Stimulated activated CD4-positive, alpha-beta T cell treated with anti-CD3 and anti-CD28 coated beads, Interleukin-12 subunit alpha, Interleukin-12 subunit beta, amount 100 ng/mL, for 48 hours (primary cell): ENCODE results near the gene RNF126.
"Not testable (repeated sequence)": the region's sequence is repeated elsewhere in the genome, so short reads cannot be mapped to it uniquely, and the experiment has no call there.

Source experiments
- DNase-seq, 3 donors: peaks; one replicate each; pipeline ENCODE4 v3.0.0-alpha.2; 2020; ENCODE audit warnings: low read depth in 2 of 3, low spot score in 1 of 3

RNF126 gene

GRCh38 chr19:686589-687297 lies 23.7 kb upstream of the RNF126 start:
- DNase-seq = no peak

DNA sequence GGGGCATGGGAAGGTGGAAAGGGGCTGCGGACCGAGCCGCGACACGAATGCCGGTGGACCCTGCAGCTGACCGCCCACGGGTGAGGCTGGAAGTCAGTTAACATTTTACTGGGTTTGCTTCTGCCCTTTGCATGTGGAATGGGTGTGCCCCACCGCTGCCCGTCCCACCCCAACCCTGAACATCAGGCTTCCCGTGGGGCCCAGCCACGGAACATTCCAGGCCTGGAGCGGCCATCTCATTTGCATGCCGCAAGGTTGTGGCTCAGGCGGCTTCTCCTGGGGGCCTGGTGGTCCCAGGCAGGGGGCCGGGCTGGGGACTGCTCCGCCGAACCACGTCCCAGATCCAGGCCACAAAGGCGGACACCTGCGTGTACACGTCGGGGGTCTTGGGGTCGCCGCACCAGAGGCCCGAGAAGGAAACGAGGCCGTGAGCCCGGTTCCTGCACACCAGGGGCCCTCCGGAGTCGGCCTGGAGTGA lies 22.5 kb upstream of the RNF126 start:
- DNase-seq = no peak

DNA sequence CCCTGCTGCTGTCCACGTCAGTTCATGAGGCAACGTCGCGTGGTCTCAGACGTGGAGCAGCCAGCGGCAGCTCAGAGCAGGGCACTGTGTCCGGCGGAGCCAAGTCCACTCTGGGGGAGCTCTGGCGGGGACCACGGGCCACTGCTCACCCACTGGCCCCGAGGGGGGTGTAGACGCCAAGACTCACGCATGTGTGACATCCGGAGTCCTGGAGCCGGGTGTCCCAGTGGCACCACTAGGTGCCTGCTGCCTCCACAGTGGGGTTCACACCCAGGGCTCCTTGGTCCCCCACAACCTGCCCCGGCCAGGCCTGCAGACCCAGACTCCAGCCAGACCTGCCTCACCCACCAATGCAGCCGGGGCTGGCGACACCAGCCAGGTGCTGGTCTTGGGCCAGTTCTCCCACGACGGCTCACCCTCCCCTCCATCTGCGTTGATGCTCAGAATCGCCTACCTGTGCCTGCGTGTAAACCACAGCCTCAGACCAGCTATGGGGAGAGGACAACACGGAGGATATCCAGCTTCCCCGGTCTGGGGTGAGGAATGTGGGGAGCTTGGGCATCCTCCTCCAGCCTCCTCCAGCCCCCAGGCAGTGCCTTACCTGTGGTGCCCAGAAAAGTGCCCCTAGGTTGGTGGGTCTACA lies 19.8 kb upstream of the RNF126 start:
- DNase-seq = no peak

DNA sequence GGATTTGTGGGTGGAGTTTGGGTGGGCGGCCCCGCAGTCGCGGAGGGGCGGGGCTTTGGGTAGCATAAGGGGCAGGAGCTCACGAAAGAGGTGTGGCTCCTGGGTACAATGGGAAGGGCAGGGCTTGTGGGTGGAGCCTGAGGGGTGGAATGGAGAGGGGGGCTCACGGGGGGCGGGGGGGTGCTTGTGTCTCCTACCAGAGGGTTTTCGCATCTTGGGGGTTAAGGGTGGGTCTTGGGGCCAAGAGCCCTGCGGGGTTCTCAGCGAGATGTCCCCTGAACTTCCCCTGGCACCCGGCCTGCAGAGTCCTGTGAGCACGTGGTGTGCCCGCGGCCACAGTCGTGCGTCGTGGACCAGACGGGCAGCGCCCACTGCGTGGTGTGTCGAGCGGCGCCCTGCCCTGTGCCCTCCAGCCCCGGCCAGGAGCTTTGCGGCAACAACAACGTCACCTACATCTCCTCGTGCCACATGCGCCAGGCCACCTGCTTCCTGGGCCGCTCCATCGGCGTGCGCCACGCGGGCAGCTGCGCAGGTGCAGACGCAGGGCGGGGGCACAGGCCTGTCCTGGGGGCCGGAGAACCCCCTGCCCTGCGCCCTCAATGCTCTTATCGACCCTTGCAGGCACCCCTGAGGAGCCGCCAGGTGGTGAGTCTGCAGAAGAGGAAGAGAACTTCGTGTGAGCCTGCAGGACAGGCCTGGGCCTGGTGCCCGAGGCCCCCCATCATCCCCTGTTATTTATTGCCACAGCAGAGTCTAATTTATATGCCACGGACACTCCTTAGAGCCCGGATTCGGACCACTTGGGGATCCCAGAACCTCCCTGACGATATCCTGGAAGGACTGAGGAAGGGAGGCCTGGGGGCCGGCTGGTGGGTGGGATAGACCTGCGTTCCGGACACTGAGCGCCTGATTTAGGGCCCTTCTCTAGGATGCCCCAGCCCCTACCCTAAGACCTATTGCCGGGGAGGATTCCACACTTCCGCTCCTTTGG lies 18.3 kb upstream of the RNF126 start:
- peak in 2 of 3 donors; percentile 88 to 97 for DNase-seq

DNA sequence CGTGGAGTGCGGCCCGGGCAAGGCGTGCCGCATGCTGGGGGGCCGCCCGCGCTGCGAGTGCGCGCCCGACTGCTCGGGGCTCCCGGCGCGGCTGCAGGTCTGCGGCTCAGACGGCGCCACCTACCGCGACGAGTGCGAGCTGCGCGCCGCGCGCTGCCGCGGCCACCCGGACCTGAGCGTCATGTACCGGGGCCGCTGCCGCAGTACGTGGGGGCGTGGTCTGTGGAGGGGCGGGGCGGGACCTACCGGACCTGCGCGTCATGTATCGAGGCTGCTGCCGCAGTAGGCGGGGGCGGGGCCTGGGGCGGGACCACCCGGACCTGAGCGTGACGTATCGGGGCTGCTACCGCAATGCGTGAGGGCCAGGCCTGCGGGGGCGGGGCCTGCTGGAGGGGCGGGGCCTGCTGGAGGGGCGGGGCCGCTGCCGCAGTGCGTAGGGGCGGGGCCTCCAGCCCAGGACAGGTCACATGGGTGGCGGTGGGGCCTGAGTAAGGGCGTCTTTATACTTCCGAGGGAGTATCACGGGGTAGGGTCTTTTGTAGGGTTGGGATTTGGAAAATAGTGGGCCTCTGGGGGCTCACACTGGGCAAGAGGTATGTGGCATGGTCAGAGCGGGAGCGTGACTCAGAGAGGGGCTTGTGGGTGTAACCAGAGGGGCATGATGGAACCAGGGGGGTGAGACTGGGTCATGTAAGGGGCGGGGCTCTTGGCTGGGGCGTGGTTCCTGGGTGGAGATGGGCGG lies 17.4 kb upstream of the RNF126 start:
- DNase-seq = peak; percentile 99 to 100 (median 100)

GRCh38 chr19:679418-680286 lies 16.6 kb upstream of the RNF126 start:
- DNase-seq = peak in 1 of 3 donors; percentile 27

- no peak for DNase-seq
Observed at GRCh38 chr19:678791-679388, 15.9 kb upstream of the RNF126 start.

GRCh38 chr19:677601-678436 lies 14.8 kb upstream of the RNF126 start:
- DNase-seq = no peak

- DNase-seq = no peak
Observed at GRCh38 chr19:677201-677600, 14.2 kb upstream of the RNF126 start.

GRCh38 chr19:676339-677105 lies 13.5 kb upstream of the RNF126 start, which contains the start of gene FSTL3:
Gene FSTL3, plus strand, starts transcription at chr19:676392. Its CDS starts 32 bp downstream, at chr19:676424.
- DNase-seq = no peak

GRCh38 chr19:676007-676338 lies 13.0 kb upstream of the RNF126 start:
- DNase-seq = no peak

GRCh38 chr19:674282-675151 lies 11.5 kb upstream of the RNF126 start:
- no peak for DNase-seq

DNA sequence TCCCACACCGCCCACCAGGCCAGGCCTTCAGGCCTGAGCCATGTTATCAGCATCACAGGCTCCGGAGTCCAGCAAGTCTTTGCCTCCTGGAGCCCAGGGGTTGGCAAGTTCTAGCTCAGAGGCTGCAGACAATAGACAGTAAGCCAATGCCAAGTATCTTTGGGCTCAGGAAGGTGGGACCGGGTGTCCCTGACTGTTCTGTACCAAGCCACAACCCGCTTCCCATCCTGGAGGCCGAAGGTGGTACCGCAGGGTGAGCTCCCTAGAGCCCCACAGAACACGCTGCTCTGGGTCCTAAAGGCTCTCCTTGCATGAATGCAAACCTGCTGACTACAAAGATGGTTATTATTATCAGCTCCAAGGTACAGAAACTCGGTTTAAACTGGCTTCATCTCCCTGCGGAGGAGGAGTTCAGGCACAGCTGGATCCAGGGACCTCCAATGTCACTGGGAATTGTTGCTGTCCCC lies 7.6 kb upstream of the RNF126 start:
- no peak for DNase-seq

DNA sequence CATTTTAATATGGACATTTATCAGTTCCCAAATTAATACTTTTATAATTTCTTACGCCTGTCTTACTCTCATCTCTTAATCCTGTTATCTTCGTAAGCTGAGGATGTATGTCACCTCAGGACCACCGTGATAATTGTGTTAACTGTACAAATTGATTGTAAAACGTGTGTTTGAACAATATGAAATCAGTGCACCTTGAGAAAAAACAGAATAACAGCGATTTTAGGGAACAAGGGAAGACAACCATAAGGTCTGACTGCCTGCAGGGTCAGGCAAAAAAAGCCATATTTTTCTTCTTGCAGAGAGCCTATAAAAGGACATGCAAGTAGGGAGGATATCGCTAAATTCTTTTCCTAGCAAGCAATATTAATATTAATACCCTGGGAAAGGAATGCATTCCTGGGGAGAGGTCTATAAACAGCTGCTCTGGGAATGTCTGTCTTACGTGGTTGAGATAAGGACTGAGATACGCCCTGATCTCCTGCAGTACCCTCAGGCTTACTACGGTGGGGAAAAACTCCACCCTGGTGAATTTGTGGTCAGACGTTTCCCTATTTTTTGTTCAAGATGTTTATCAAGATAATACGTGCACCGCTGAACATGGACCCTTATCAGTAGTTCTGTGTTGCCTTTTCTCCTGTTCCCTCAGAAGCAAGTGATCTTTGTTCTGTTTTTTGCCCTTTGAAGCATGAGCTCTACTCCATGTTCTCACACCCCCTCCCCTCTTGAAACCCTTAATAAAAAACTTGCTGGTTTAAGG lies 5.8 kb upstream of the RNF126 start:
- DNase-seq = not testable (repeated sequence)

DNA sequence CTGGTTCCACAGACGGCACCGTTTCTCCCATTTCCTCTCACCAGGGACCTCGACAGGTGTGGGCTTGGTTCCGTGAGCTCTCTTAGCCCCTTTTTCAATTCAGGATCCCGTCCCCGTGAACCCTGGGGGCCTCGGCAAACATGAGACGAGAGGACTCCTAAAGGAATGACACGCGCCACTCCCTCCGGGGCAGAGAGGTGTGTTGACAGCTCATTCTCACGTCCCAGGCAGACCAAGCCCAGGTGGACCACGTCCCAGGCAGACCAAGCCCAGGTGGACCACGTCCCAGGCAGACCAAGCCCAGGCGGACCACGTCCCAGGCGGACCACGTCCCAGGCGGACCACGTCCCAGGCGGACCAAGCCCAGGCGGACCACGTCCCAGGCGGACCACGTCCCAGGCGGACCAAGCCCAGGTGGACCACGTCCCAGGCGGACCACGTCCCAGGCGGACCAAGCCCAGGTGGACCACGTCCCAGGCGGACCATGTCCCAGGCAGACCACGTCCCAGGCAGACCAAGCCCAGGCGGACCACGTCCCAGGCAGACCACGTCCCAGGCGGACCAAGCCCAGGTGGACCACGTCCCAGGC lies 4.1 kb upstream of the RNF126 start:
- DNase-seq = not testable (repeated sequence)
